ENCODE measurements around the gene BRD7.

Gene BRD7

DNA sequence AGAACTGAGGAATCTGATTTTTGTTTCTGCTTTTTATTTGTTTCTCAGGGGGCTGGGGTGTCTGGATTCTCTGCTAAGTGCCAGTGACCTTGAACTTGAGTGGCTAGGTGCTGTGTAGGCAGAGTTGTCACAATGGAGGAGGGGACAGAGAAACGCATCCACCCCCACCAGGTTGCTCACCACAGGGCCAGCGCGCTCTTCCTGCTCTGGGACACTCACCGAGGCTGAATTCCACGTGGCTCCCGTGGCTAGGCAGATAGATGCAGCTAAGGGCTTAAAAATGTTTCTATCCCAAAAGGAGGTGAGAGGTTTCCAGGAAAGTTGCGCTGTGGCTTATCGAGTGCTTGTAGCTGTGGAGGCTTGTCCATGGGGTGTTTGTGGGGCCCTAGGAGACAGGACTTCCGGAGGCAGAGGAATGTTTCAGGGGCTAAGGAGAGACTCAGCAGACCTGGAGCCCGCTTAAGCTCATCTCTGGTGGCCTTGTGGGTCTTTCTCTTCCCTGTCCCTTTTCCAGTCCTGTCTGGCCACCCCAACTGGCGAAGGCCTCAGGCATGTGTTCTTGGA is 65.7 kb downstream of the BRD7 start:
- DNase-seq, result no peak

DNA sequence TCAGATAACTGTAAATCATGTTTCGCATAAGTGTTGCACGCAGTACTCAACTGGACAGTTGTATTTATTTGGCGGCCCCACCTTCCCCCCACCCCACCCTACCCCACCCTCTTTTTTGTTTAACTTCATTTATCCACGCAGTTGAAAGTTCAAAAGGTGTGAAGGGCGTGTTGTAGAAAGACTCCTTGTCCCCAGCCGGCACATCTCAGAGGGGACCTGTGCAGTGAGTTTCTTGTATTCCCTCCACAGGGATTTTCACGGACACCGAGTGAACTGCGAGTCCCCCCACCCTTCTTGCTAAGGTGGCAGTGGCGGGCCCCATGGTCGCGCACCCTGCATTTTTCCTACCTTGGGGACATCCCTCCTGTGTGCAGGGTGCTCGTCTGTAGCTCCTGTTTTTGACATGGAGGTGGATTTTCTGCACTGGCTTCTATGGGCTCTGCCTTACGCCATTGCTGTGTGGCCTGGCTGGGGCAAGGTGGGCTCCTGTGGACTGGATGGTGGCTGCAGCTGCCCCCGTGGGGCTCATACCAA is 66.2 kb downstream of the BRD7 start:
- DNase-seq, result no peak

DNA sequence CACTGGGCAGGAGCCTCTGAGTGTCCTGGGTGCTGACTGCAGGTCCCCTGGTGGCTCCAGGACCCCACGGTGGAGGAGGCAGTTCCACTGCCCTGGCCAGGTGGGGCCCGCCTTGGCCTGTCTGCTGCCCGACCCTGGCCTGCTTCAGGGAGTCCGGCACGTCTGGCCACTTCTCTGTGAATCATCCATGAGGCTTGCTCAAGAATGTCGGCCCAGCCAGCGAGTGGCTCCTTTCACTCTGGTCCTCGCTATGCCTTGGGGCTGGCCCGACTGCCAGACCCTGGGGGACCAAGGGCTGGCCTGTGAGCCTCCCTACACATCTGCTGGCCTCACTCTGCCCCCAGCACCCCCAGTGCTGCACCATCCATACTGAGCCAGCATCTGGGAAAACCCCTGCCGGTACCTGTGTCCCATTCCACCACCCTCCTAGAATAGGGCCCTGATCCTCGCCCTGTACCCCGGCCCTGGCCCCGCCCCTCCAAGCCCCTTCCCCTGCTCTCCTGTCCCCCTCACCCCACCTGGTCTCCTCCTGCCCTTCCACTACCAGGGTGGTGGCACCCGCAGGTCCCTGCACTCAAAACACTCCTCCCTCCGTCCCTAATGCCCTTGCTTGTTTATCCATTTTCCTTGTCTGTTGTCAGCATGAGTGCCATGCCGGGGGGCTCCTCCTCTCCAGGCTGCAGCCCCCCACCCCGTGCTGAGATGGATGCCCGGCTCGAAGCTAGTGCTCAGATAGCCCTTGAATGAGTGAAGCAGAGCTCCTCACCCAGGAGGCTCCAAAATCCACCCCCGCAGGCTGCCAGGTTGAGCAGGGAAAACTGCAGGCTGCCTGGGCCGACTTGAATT is 66.9 kb downstream of the BRD7 start:
- DNase-seq, result no peak

DNA sequence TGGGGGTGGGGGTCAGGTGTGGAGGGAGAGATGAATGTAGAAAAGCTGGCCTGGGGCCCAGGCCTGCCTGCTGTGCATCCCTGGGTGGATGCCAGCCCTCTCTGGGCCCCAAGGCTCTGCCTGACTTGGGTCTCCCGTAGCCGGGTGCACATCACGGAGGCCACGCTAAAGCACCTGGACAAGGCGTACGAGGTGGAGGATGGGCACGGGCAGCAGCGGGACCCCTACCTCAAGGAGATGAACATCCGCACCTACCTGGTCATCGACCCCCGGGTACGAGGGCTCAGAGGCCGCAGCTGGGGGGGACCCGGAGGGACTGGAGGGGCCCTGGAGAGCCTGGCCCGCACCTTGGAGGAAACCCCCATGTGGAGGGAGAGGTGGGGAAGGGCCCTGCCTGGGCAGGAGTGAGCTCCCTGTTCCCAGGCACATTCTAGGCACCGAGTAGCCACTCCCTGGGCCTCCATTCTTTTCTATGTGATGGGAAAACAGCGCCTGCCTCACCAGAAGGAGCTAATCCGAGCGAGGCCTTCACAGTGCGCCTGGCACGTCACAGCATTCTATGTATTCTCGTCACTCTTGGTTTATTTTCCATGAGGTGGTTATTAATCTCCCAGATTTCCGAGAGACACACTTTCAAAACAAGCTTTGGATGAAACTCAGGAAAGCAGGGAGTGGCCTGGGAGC is 67.7 kb downstream of the BRD7 start:
- no peak for DNase-seq

DNA sequence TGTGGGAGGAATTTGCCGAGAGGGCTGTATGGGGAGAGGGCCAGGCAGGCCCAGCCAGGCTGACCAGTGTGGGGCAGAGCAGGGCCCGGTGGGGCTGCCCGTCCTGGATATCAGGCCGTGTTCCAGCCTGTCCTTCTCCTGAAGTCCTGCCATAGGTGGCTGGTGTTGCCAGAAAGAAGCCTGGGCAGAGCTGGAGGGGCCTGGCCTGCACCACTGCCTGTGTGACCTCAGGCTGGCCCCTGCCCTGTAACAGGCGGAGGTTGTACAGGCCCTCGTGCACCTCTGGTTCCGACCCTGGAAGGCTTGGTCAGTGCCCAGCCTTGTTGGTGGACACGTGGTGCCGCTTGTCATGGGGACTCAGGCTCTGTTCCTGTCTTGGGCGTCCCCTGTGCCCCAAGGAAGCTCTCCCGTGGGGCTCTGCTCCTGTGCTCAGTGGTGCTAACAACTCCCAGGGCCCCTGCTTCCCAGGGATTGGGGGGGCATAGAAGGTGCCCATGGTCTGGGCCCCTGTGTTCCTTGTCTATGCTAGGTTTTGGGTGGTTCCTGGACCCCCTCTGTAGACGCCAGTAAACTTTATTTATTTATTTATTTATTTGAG is 69.2 kb downstream of the BRD7 start:
- DNase-seq, result no peak

DNA sequence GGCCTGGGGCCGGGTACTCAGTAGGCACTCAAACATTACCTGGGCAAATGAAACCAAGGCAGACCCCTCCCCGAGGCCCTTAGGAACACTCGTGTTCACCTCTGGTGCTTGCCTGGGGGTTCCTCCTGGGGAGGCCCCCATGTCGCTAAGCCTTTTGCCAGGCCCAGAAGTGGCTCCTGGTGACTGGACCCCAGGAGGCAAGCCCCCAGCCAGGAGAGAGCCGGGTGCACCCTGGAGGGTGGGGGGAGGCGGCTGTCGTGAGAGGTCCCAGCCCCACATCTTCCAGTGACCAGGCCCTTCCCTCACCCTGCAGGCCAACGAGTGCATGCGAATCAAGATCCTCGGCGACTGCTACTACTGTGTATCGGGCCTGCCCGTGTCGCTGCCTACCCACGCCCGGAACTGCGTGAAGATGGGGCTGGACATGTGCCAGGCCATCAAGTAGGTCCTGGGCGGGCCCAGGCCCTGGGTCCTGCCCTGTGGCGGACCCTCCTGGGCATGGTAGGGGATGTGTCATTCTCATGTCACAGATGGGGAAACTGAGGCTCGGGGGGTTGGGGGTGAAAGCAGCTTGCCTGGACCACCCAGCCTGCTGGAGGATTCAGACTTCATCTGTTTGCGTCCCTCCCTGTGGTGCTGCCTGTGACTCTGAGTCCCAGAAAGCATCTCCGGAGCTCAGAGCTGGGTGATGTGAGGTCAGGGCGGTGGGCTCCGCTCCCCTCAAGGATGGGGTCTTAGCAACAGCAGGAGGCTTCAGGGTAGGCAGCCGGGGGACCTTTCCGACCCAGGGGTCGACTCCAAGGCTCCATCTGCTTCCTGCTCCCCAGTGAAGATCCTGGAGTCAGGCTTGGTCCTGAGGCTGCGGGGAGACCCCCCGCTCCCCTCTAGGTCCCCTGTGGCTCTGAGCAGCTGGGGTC is 69.9 kb downstream of the BRD7 start:
- DNase-seq, result no peak

DNA sequence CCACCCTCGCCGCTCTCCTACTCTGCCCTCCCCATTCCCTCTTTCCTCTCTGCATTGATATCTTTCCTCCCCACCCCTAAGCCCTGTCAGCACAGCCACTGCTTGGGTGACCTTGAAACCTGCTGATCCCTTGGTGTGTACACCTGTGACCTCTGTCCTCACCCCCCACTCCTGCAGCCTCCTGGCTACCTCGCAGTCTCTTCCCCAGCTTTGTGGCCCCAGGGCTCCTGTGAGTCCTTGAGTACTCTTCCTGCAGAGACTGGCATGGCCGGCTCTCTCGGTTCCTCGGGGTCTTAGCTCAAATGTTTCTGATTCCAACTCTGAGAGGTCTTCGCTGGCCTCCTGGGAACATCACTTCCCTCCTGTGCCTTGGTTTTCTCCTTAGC is 70.7 kb downstream of the BRD7 start:
- no peak for DNase-seq

DNA sequence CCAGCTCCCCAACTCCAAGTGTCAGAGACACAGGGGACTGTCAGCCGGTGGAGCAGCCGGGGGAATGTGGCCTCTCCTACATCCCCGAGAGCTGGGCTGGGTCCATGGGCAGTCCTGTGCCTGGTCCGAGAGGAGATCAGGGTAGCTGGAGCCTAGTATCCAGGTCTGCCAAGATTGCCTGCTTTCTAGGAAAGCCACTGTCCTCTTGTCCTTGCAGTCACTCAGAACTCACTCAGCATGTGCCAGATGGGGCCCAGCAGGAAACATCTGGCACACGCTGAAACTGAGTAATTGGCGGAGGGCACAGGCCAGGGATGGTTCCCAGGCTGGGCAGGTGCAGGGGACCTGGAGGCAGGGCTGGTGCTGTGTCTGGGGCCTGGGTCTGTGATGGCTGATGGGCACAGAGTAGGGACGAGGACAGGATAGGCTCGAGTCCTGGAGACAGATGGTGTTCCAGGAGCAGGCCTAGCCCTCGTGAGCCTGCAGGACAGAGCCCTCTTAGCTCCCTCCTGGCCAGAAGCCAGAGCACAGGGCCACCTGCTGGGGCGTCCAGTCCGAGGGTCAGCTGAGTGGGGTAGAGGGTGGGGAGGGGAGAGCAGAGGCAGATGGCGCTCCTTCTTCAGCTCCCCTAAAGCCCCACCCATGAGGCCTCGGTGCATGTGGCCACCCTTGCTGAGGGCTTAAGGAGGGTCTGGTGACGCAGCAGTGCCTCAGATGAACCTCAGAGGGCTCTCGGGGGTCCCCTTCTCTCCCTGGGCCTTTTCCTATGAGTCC is 71.3 kb downstream of the BRD7 start:
- no peak for DNase-seq

DNA sequence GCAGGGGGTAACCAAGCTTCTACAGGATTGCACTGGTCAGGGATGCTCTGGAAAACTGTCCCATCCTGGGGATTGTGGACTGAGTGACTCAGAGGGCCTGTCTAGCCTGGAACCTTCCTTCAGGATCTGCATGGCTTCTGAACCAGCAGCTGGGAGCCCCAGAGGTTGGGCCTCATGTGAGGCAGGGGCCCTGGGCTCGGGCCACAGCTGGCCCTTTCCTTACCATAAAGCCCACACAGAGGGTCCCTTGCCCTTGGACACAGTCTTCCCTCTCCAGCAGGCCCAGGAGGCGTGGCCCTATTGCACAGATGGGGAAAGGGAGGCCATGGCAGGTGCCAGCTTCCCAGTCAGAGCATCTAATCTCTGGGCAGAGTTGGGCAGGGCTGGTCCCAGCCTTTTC is 72.0 kb downstream of the BRD7 start:
- no peak for DNase-seq

DNA sequence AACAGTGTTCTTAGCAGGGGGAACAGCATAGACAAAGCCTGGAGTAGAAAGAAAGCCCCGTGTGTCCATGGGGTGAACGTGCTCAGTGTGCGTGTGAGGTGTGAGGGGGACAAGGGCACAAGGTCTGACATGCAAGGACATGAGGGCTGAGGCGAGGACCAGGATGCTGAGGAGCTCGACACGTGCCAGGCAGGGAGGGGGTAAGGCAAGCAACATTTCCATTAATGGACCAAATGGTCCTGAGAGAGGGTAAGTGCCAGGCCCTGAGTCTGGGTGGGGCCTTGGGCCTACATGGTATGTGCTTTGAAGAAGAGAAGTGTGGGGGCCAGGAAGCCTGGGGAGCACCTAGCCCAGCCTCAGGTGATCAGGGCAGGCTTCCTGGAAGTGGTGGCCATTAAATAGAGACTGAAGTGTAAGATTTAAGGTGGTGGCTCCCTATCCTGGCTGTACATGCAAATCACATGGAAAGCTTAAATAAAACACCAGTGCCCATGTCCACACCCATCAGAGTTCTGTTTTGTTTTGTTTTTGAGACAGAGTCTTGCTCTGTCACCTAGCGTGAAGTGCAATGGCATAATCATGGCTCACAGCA is 73.2 kb downstream of the BRD7 start:
- DNase-seq, result no peak

DNA sequence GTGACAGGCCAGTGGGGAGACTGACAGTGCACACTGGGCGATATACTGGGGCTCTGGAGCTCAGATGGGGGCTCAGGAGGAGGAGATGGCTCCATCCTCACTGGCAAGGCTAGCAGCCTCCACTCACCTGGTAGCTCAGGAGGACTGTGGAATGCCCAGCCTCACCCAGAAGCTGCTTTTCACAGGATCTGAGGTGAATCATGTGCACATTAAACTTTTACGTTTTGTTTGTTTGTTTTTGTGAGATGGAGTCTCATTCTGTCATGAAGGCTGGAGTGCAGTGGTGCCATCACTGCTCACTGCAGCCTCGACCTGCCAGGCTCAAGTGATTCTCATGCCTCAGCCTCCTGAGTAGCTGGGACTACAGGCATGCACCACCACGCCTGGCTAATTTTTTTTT is 73.8 kb downstream of the BRD7 start:
- DNase-seq, result no peak

DNA sequence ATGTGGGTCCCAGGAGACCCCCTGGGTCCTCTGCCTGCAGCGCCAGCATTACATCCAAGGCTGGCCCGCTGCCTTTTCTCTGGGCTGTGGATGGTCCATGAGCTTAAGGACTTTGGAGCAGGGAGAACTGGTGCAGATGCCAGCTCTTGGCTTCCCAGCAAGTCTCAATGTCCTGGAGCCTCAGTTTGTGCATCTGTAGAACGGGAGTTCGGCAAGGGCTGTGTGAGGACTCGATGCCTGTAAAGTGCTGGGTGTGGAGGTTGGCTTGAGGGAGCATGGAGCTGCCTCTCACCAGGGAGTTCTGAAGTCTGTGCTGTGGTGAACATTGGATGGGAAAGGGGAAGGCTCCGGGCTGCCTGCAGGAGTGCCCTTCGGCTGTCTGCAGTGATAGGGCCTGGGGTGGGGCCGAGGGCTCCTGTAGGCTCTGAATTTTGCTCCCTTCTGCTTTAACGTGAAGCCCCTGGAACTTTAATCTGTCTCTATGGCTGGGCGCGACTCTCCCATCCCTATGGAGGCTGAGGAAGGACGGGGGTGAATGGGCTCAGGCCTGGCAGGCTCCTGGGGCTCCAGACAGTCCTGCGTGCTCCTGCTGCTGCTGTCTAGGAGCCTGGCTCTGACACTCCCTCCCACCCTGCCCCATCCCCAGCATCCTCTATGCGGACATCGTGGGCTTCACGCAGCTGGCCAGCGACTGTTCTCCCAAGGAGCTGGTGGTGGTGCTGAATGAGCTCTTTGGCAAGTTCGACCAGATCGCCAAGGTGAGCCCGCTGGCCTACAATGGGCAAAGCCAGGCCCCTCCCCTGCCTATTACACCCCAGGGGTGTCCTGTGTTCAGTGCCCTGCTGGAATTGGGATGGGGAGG is 74.6 kb downstream of the BRD7 start:
- DNase-seq, result no peak

DNA sequence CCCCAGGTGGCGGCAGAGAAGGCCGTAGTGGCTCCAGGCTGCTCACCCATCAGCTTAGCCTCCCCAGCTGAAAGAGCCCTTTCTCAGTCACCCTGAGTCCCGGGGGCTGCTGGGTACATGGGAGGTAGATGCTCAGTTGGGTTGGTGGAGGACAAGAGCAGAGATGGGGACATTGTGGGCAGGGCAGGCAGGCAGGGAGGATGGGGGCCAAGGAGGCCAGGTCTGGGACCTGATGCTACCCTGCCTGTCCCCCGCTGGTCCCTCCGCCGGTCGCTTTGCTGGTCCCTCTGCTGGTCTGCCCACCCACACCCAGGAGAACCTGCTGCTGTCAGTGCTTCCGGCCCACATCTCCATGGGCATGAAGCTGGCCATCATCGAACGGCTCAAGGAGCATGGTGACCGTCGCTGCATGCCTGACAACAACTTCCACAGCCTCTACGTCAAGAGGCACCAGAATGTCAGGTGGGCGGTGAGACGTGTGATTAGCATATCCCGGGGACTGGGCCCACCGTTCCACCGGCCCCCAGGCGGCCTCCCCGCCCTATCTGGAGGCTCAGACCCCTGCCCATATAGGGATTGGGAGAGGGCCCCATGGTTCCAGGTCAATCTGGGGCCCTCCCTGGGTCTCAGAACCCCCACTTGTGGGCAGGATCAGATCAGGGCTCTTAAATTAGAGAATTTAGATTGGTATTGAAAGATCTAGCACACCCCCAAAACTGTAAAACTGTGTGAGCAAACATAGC is 75.6 kb downstream of the BRD7 start:
- no peak for DNase-seq

DNA sequence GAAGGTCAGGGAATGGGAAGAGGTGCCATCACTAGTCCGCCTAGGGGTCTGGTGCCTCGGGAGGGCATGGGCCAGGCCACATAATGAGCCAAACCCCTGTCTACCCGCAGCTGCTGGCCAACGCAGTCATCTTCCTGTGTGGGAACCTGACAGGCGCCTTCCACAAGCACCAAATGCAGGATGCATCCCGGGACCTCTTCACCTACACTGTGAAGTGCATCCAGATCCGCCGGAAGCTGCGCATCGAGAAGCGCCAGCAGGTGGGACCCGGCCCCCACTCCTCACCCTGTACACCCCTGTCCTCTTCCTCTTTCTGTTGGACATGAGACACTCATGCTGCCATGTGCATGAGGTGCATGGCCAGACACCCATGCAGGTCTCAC is 76.2 kb downstream of the BRD7 start:
- DNase-seq, result no peak

DNA sequence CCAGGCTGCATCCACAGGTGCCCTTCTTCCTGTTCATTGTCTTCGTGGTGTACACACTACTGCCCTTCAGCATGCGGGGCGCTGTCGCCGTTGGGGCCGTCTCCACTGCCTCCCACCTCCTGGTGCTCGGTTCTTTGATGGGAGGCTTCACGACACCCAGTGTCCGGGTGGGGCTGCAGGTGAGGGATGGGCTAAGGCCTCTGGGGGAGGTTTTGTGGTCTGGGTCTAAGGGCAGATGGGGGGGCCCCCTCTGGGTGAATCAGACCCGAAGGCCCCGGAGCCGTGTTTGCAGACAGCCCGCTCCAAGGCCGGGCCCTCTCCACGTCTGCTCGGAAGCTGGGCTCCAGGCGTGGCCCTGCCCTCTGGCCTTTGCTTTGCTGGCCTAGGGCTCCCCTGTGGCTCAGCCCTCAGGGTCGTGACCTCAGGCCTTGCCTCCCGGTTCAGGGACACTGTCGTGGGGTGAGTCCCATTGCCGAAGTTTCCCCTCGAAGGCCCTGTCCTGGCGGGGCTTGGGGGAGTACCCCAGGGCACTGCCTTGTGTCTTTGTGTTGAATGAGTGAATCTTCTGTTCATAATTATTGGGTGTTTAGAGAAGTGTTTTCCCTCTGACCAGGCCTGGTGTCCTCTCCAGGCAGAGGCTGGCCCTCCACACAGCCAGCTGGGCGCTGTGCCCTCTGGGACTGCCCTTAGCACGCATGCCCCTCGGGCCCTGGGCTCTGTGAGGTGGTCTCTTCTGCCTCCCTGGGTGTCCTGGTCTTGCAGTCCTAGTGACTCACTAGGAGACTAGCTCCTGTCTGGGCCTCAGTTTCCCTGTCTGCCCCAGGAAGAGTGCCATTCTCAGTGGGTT is 76.8 kb downstream of the BRD7 start:
- DNase-seq, result no peak

DNA sequence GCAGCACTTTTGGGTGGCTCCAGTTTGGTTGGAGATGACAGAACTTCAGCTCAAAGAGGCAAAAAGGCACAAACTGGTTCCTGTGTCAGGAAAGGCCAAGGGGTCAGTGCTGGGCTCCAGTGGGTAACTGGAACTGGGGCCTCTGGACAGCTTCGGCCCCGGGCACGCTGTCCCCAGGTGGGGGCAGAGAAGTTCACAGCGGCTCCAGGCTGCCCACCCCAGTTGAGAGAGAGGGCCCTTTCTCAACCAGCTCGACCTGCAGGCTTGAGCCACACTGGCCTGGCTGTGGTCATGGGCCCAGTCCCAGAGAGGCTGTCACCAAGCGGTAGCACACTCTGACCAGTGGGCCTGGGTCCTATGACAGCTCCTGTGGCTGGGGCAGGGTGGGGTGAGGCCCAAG is 77.9 kb downstream of the BRD7 start:
- DNase-seq, result no peak

DNA sequence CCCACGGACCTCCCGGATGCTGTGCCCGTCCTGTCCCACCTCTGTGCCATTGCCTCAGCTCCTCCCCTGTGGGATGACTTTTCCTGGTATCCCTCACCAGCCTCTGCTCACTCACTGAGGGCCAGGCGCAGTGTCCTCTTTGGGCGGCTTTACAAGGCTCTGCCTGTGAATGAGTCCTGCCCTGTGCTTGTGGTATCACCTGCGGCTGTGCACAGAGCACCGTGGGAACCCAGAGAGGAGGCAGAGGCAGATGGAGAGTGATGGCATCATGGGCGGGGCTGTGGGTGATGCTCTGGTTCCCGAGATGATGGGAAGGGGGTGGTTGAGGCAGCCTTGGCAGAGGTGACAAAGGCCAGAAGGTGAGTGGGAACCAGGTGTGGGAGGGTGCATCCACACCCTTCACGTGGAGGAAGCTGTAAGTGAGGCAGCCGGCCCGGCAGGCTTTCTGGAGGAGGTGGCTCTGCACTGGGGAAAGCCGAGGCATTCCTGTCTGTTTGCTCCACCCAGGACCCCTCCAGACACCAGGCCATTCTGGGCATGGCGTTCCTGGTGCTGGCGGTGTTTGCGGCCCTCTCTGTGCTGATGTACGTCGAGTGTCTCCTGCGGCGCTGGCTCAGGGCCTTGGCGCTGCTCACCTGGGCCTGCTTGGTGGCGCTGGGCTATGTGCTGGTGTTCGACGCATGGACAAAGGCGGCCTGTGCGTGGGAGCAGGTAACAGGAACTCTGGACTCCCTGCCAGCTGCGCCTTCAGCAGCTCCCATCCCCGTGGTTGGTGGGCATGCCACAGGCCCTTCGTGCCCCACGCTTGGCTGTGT is 78.6 kb downstream of the BRD7 start:
- no peak for DNase-seq

DNA sequence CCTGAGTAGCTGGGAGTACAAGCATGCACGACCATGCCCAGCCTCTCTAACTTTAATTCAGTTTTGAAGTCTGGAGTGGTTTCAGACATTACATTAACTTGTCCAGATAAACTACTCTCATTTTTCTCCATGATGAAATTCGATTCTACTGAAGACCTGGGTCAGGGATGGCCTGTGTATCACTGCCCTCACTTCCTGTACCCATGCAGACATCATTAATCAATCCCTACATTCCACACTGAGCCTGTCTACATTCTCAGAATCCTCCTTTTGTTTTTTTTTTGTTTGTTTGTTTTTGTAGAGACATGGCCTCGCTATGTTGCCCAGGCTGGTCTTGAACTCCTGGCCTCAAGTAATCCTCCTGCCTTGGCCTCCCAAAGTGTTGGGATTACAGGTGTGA is 79.9 kb downstream of the BRD7 start:
- no peak for DNase-seq
